Measurements from ENCODE around the gene LGALS9. TPM values are rescaled to one million over a fixed set of nuclear protein-coding genes. Genes with fewer than 3 reads are reported as not detected.
"Not testable (repeated sequence)": the region's sequence is repeated elsewhere in the genome, so short reads cannot be mapped to it uniquely, and the experiment has no call there.

LGALS9 gene
- total and polyA plus RNA-seq, 2 experiments from 2014 or later = 3.1 to 14.1 TPM

GRCh38 chr17:27669850-27670249 is 38.9 kb downstream of the LGALS9 start:
- WGBS (ENCODE audit: low lambda C conversion rate, missing lambda C conversion rate) = 88% methylated on average over 5 of the region's 5 CpGs
- DNase-seq (ENCODE audit: low spot score) = no peak
- Histone ChIP-seq H3K9me3 (ENCODE audit: low read depth) (no peaks in the 10 kb centered on the region), H3K4me2 (no peak overlapping the region), H3K36me3 (replicated peaks; ENCODE audit: insufficient read depth, low read depth) (no peaks in the 10 kb centered on the region), H3K4me1 (ENCODE audit: insufficient read depth) (no peaks in the 10 kb centered on the region), H3K4me3 (no peak overlapping the region), H2AFZ (no peak overlapping the region), H3K27ac (no peak overlapping the region), H3K27me3 (no peaks in the 10 kb centered on the region), H3K9me2 (replicated peaks; ENCODE audit: insufficient read depth) (no peaks in the 10 kb centered on the region), H3K79me2 (no peaks in the 10 kb centered on the region), H4K20me1 (ENCODE audit: insufficient read depth, poor library complexity, severe bottlenecking) (no peaks in the 10 kb centered on the region)
- TF ChIP-seq EZH2 (IDR thresholded peaks at IDR 0.05; ENCODE audit: borderline replicate concordance) (no peak), EZH2phosphoT487 (IDR thresholded peaks at IDR 0.05; ENCODE audit: low read depth, severe bottlenecking, unreplicated experiment) (no peak)
- TF ChIP-seq, protein P1, sequence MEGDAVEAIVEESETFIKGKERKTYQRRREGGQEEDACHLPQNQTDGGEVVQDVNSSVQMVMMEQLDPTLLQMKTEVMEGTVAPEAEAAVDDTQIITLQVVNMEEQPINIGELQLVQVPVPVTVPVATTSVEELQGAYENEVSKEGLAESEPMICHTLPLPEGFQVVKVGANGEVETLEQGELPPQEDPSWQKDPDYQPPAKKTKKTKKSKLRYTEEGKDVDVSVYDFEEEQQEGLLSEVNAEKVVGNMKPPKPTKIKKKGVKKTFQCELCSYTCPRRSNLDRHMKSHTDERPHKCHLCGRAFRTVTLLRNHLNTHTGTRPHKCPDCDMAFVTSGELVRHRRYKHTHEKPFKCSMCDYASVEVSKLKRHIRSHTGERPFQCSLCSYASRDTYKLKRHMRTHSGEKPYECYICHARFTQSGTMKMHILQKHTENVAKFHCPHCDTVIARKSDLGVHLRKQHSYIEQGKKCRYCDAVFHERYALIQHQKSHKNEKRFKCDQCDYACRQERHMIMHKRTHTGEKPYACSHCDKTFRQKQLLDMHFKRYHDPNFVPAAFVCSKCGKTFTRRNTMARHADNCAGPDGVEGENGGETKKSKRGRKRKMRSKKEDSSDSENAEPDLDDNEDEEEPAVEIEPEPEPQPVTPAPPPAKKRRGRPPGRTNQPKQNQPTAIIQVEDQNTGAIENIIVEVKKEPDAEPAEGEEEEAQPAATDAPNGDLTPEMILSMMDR (IDR thresholded peaks at IDR 0.05; ENCODE audit: poor library complexity) = no peak

- Histone ChIP-seq H4K20me1 (ENCODE audit: insufficient read depth, poor library complexity, severe bottlenecking) (no peaks in the 10 kb centered on the region), H3K4me1 (ENCODE audit: insufficient read depth) (no peaks in the 10 kb centered on the region), H3K4me3 (no peak overlapping the region), H3K4me2 (no peak overlapping the region), H2AFZ (no peak overlapping the region), H3K36me3 (replicated peaks; ENCODE audit: insufficient read depth, low read depth) (no peaks in the 10 kb centered on the region), H3K79me2 (no peaks in the 10 kb centered on the region), H3K9me2 (replicated peaks; ENCODE audit: insufficient read depth) (no peaks in the 10 kb centered on the region), H3K27me3 (no peaks in the 10 kb centered on the region), H3K27ac (no peak overlapping the region), H3K9me3 (ENCODE audit: low read depth) (no peaks in the 10 kb centered on the region)
- WGBS (ENCODE audit: low lambda C conversion rate, missing lambda C conversion rate) = 93% methylated on average over 12 of the region's 12 CpGs
- no peak for DNase-seq (ENCODE audit: low spot score)
- TF ChIP-seq, protein P1 (IDR thresholded peaks at IDR 0.05; ENCODE audit: poor library complexity) = no peak
- TF ChIP-seq EZH2phosphoT487 (IDR thresholded peaks at IDR 0.05; ENCODE audit: low read depth, severe bottlenecking, unreplicated experiment) (no peak), EZH2 (IDR thresholded peaks at IDR 0.05; ENCODE audit: borderline replicate concordance) (no peak)
Observed at GRCh38 chr17:27670791-27671590, 40.0 kb downstream of the LGALS9 start.

- Histone ChIP-seq H3K4me3 (no peak overlapping the region), H3K9me2 (replicated peaks; ENCODE audit: insufficient read depth) (no peaks in the 10 kb centered on the region), H3K9me3 (ENCODE audit: low read depth) (no peaks in the 10 kb centered on the region), H3K4me1 (ENCODE audit: insufficient read depth) (no peaks in the 10 kb centered on the region), H3K27me3 (no peaks in the 10 kb centered on the region), H4K20me1 (ENCODE audit: insufficient read depth, poor library complexity, severe bottlenecking) (no peaks in the 10 kb centered on the region), H3K4me2 (no peak overlapping the region), H2AFZ (no peak overlapping the region), H3K36me3 (replicated peaks; ENCODE audit: insufficient read depth, low read depth) (no peaks in the 10 kb centered on the region), H3K79me2 (no peaks in the 10 kb centered on the region), H3K27ac (no peak overlapping the region)
- WGBS (ENCODE audit: low lambda C conversion rate, missing lambda C conversion rate) = 97% methylated on average over 2 of the region's 2 CpGs
- no peak for DNase-seq (ENCODE audit: low spot score)
- no peak for TF ChIP-seq EZH2 (IDR thresholded peaks at IDR 0.05; ENCODE audit: borderline replicate concordance)
- TF ChIP-seq EZH2phosphoT487 (IDR thresholded peaks at IDR 0.05; ENCODE audit: low read depth, severe bottlenecking, unreplicated experiment) = no peak
- TF ChIP-seq, protein P1 (IDR thresholded peaks at IDR 0.05; ENCODE audit: poor library complexity) = no peak
Observed at GRCh38 chr17:27671591-27671910, 40.6 kb downstream of the LGALS9 start.

DNA sequence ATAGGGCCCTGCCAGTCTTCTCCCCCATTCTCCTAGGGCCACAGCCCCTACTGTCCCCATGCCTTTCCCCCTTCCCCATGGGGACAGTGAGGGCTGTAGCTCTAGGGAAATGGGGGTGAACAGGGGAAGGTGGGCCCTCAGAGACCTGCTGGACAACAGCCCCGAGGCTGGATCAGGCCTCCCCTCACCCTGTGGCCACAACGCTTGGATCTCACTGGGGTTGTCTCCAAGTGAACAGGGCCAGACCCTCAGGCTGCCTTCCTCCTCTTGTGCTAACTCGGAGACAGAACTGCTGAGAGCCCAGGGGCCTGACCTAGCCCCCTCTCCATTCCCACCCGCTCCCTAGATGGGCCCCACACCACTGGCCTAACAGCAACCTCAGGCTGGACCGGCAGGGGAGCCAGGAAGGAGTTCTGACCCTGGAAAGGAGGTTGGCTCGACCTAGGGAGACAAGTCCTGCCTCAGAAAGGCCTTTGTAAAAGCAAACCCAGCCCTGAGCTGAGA is 41.0 kb downstream of the LGALS9 start:
- not testable (repeated sequence) for H3K79me2 ChIP-seq; H2AFZ ChIP-seq; H4K20me1 ChIP-seq (ENCODE audit: insufficient read depth, poor library complexity, severe bottlenecking); H3K9me2 ChIP-seq (replicated peaks; ENCODE audit: insufficient read depth); H3K27ac ChIP-seq; H3K36me3 ChIP-seq (replicated peaks; ENCODE audit: insufficient read depth, low read depth); H3K4me1 ChIP-seq (ENCODE audit: insufficient read depth); H3K9me3 ChIP-seq (ENCODE audit: low read depth); DNase-seq (ENCODE audit: low spot score); H3K4me3 ChIP-seq; H3K27me3 ChIP-seq; H3K4me2 ChIP-seq
- WGBS (ENCODE audit: low lambda C conversion rate, missing lambda C conversion rate) = 72% methylated on average over 6 of the region's 6 CpGs
